GM19035 (cell line): ENCODE results near the gene LAMA4.

Experiments
- ATAC-seq: cut with Tn5 transposase; IDR thresholded peaks from one replicate; pipeline ENCODE4 v1.9.1; 2021; ENCODE audit not compliant: unreplicated experiment

LAMA4 gene

GRCh38 chr6:112155886-112156285, 98.5 kb downstream of the LAMA4 start:
- ATAC-seq = no peak

- ATAC-seq = no peak
Observed at GRCh38 chr6:112154711-112155110, 99.7 kb downstream of the LAMA4 start.

GRCh38 chr6:112153926-112154607, 100.3 kb downstream of the LAMA4 start:
- no peak for ATAC-seq

- no peak for ATAC-seq
Observed at GRCh38 chr6:112150363-112150762, 104.0 kb downstream of the LAMA4 start.

- ATAC-seq = no peak
Observed at GRCh38 chr6:112149719-112150263, 104.6 kb downstream of the LAMA4 start.

- ATAC-seq = no peak
Observed at GRCh38 chr6:112149236-112149635, 105.1 kb downstream of the LAMA4 start.

GRCh38 chr6:112148103-112148502, 106.3 kb downstream of the LAMA4 start:
- no peak for ATAC-seq

- no peak for ATAC-seq
Observed at GRCh38 chr6:112145080-112145573, 109.2 kb downstream of the LAMA4 start.

GRCh38 chr6:112144145-112144926, 110.0 kb downstream of the LAMA4 start:
- ATAC-seq = no peak

- ATAC-seq = no peak
Observed at GRCh38 chr6:112141707-112142106, 112.7 kb downstream of the LAMA4 start.

- no peak for ATAC-seq
Observed at GRCh38 chr6:112139052-112139451, 115.3 kb downstream of the LAMA4 start.

GRCh38 chr6:112130878-112131277, 123.5 kb downstream of the LAMA4 start:
- ATAC-seq = no peak

- ATAC-seq = no peak
Observed at GRCh38 chr6:112128208-112128607, 126.2 kb downstream of the LAMA4 start.

- no peak for ATAC-seq
Observed at GRCh38 chr6:112123982-112124381, 130.4 kb downstream of the LAMA4 start.

- no peak for ATAC-seq
Observed at GRCh38 chr6:112122756-112123155, 131.6 kb downstream of the LAMA4 start.

- ATAC-seq = no peak
Observed at GRCh38 chr6:112118034-112118433, 136.3 kb downstream of the LAMA4 start.

GRCh38 chr6:112117554-112117953, 136.8 kb downstream of the LAMA4 start:
- ATAC-seq = no peak

GRCh38 chr6:112116221-112116620, 138.1 kb downstream of the LAMA4 start:
- no peak for ATAC-seq

GRCh38 chr6:112114577-112115223, 139.7 kb downstream of the LAMA4 start:
- ATAC-seq = no peak

GRCh38 chr6:112113918-112114317, 140.4 kb downstream of the LAMA4 start:
- ATAC-seq = no peak

- ATAC-seq = no peak
Observed at GRCh38 chr6:112113431-112113830, 140.9 kb downstream of the LAMA4 start.
